ENCODE data around the gene GBX1.

The GBX1 gene

DNA sequence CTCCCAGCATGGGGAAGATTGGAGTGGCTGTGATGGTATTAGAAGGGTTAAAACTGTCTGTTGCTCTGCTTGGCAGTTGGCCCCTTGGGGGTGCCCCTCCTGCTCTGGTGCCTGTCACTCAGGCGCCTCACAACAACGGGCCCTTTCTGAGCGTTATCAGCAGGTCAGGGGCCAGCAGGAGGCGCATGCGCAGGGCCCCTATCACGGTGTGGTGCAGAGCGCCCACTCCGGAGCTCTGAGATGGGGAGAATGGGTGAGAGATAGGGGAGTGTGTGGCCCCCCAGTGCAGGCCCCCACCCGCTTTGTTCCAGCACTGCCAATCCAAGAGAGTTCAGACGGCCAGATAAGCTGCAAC, 24.8 kb downstream of the GBX1 start:
- Mint-ChIP-seq H3K4me1 (ENCODE audit: low read depth) (no peaks in the 10 kb centered on the region), H3K27ac (no peak overlapping the region), H3K9me3 (no peaks in the 10 kb centered on the region), H3K4me3 (no peak overlapping the region), H3K27me3 (ENCODE audit: low read depth) (peaks cover 3% of the 10 kb centered on the region), H3K36me3 (ENCODE audit: low read depth) (no peaks in the 10 kb centered on the region)

- H3K27me3 Mint-ChIP-seq (ENCODE audit: low read depth), result no peaks in the 10 kb centered on the region
- H3K36me3 Mint-ChIP-seq (ENCODE audit: low read depth), result no peaks in the 10 kb centered on the region
- no peaks in the 10 kb centered on the region for H3K9me3 Mint-ChIP-seq
- no peaks in the 10 kb centered on the region for H3K4me1 Mint-ChIP-seq (ENCODE audit: low read depth)
- no peak overlapping the region for H3K4me3 Mint-ChIP-seq
- H3K27ac Mint-ChIP-seq, result no peak overlapping the region
Measured at GRCh38 chr7:151141855-151142685, 25.4 kb downstream of the GBX1 start.

- H3K4me1 Mint-ChIP-seq (ENCODE audit: low read depth), result no peaks in the 10 kb centered on the region
- no peaks in the 10 kb centered on the region for H3K27me3 Mint-ChIP-seq (ENCODE audit: low read depth)
- H3K36me3 Mint-ChIP-seq (ENCODE audit: low read depth), result no peaks in the 10 kb centered on the region
- H3K27ac Mint-ChIP-seq, result no peak overlapping the region
- no peak overlapping the region for H3K4me3 Mint-ChIP-seq
- no peaks in the 10 kb centered on the region for H3K9me3 Mint-ChIP-seq
Measured at GRCh38 chr7:151141311-151141854, 26.1 kb downstream of the GBX1 start.

- Mint-ChIP-seq H3K4me1 (ENCODE audit: low read depth) (no peaks in the 10 kb centered on the region), H3K27ac (no peak overlapping the region), H3K36me3 (ENCODE audit: low read depth) (no peaks in the 10 kb centered on the region), H3K27me3 (ENCODE audit: low read depth) (no peaks in the 10 kb centered on the region), H3K4me3 (no peak overlapping the region), H3K9me3 (no peaks in the 10 kb centered on the region)
Measured at GRCh38 chr7:151140826-151141225, 26.7 kb downstream of the GBX1 start.

GRCh38 chr7:151139791-151140190, 27.7 kb downstream of the GBX1 start:
- Mint-ChIP-seq H3K9me3 (no peaks in the 10 kb centered on the region), H3K36me3 (ENCODE audit: low read depth) (no peaks in the 10 kb centered on the region), H3K27me3 (ENCODE audit: low read depth) (no peaks in the 10 kb centered on the region), H3K4me1 (ENCODE audit: low read depth) (no peaks in the 10 kb centered on the region), H3K27ac (no peak overlapping the region), H3K4me3 (no peak overlapping the region)

DNA sequence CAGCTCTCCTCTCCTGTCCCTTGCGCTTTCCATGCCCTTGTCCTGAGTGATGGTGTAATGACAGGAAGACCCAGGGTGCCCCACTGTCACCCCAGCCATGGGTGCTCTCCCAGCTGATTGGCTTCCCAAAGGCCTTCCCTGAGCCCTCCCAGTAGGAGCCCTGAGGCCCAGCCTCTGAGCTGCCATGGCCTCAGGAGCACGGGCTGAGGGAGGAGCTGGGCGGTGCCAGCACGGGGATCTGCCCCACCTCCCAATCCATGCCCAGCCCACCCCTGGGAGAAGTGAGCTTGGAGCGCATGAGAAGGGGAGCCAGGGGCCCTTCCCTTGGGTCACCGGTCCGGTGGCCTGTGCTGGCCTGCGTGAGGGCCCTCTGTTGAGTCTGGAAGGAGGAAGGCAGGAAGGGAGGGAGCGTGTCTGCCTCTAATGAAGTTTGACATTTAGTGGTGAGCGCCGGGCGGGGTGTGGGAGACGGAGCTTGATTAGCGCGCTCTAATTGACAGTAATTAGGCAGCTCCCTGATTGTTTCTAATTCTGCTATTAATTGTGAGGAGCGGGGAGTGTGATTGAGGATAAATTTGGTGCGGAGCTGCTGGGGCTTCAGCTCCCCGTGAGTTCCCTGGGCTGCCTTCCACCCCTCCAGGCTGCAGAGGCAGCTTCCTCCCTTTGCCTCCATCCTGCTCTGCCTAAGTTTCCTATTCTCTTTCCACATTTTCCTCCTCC, 28.3 kb downstream of the GBX1 start:
- no peaks in the 10 kb centered on the region for H3K36me3 Mint-ChIP-seq (ENCODE audit: low read depth)
- H3K27ac Mint-ChIP-seq, result no peak overlapping the region
- no peaks in the 10 kb centered on the region for H3K4me1 Mint-ChIP-seq (ENCODE audit: low read depth)
- H3K9me3 Mint-ChIP-seq, result no peaks in the 10 kb centered on the region
- H3K27me3 Mint-ChIP-seq (ENCODE audit: low read depth), result no peaks in the 10 kb centered on the region
- H3K4me3 Mint-ChIP-seq, result no peak overlapping the region

- H3K36me3 Mint-ChIP-seq (ENCODE audit: low read depth), result no peaks in the 10 kb centered on the region
- H3K27me3 Mint-ChIP-seq (ENCODE audit: low read depth), result no peaks in the 10 kb centered on the region
Measured at GRCh38 chr7:151138153-151138851, 29.2 kb downstream of the GBX1 start.

GRCh38 chr7:151137791-151138152, 29.7 kb downstream of the GBX1 start:
- Mint-ChIP-seq H3K27ac (no peak overlapping the region), H3K4me1 (ENCODE audit: low read depth) (no peaks in the 10 kb centered on the region), H3K27me3 (ENCODE audit: low read depth) (no peaks in the 10 kb centered on the region), H3K4me3 (no peak overlapping the region), H3K36me3 (ENCODE audit: low read depth) (no peaks in the 10 kb centered on the region), H3K9me3 (no peaks in the 10 kb centered on the region)

More at GRCh38 chr7:151138153-151138851, 29.2 kb downstream of the GBX1 start:
- Mint-ChIP-seq H3K27ac (no peak overlapping the region), H3K9me3 (no peaks in the 10 kb centered on the region), H3K4me3 (no peak overlapping the region), H3K4me1 (ENCODE audit: low read depth) (no peaks in the 10 kb centered on the region)

DNA sequence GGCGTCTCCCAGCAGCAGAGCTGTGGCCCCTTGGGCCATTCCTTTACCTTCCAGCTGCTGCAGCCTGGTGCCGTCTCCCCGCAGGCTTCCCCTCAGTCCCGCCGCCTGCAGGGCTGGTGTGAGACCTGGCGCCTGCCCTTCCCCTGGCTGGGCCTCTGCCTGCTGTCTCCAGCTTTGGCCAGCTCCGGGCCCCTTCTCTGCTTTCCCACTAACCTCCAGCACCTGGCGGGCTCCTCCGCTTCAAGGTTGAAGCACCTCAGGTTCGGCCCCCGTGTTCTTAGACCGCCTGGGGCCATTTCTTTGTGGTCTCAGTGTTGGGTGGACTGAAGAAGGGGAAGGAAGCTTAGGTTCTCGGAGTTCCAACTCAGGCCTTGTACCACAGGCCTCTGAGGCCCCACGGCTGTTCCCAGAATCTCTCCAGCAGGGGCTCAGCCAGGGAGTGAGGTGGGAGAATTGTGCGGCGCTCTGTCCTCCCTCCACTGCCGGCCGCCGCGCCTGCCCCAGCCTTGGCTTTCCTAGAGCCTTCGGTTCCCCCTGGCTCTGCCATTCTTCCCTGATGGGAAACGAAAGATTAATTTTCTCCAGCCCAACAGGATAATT, 30.3 kb downstream of the GBX1 start:
- Mint-ChIP-seq H3K9me3 (no peaks in the 10 kb centered on the region), H3K4me3 (no peak overlapping the region), H3K36me3 (ENCODE audit: low read depth) (no peaks in the 10 kb centered on the region), H3K4me1 (ENCODE audit: low read depth) (no peaks in the 10 kb centered on the region), H3K27me3 (ENCODE audit: low read depth) (no peaks in the 10 kb centered on the region), H3K27ac (no peak overlapping the region)

DNA sequence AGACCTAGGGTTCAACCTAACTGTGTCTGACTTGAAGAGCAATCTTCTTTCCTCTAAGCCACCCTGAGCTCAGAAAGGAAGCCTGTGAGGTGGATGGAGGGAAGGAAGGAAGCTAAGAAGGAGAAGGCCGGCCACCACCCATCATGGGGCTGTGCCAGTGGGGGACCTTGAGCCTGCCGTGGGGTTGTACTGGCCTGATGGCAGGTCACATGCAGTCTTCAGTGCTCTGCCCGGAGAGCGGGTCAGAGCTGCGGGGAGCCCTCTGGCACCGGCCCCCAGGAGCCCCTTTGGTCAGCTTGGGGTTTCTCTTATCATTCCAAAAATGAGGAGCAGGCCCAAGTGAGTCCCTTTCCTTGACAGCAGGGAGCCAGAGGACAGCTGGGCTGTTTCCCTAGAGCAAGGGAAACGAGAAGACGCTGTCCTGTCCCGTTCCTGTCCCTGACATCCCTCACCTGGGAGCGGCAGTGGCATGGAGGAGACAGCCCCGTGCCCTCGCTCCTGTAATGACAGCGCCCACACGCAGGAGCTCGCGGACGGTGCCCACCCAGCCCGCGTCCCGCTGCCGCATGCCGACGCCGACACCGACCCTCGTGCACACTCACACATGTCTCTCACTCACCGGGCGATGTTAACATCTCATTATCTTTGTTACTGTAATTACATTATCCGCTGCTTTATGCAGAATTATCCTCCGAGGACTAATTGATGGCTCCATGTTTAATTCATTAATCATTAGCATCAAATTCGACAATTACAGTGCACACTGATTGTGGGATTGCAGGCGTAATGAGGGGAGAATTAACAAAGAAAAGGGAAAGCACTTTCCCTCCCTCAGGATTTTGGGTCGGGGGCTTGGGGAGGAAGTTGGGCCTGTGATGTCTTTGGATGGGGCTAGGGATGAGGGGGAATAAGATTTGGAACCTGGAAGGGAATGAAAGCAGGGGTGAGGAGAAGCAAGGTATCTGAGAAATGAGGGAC, 31.3 kb downstream of the GBX1 start:
- Mint-ChIP-seq H3K27ac (no peak overlapping the region), H3K4me1 (ENCODE audit: low read depth) (no peaks in the 10 kb centered on the region), H3K4me3 (no peak overlapping the region), H3K36me3 (ENCODE audit: low read depth) (no peaks in the 10 kb centered on the region), H3K27me3 (ENCODE audit: low read depth) (no peaks in the 10 kb centered on the region), H3K9me3 (no peaks in the 10 kb centered on the region)

GRCh38 chr7:151135525-151135845, 32.0 kb downstream of the GBX1 start:
- H3K27ac Mint-ChIP-seq, result no peak overlapping the region
- H3K4me1 Mint-ChIP-seq (ENCODE audit: low read depth), result no peaks in the 10 kb centered on the region
- H3K9me3 Mint-ChIP-seq, result no peaks in the 10 kb centered on the region
- no peaks in the 10 kb centered on the region for H3K36me3 Mint-ChIP-seq (ENCODE audit: low read depth)
- no peaks in the 10 kb centered on the region for H3K27me3 Mint-ChIP-seq (ENCODE audit: low read depth)
- H3K4me3 Mint-ChIP-seq, result no peak overlapping the region

GRCh38 chr7:151134743-151135524, 32.6 kb downstream of the GBX1 start:
- Mint-ChIP-seq H3K4me3 (no peak overlapping the region), H3K27me3 (ENCODE audit: low read depth) (no peaks in the 10 kb centered on the region), H3K4me1 (ENCODE audit: low read depth) (no peaks in the 10 kb centered on the region), H3K27ac (no peak overlapping the region), H3K36me3 (ENCODE audit: low read depth) (no peaks in the 10 kb centered on the region), H3K9me3 (no peaks in the 10 kb centered on the region)
